ENCODE results near the gene LRSAM1.

LRSAM1 gene

GRCh38 chr9:127494304-127494702 is 43.0 kb downstream of the LRSAM1 start:
- Histone ChIP-seq H3K4me3 (ENCODE audit: low read depth in 1 of 5, low read length in 5 of 5) (no peak overlapping the region), H3K27ac (ENCODE audit: low read depth, low read length) (no peak overlapping the region), H3K36me3 (ENCODE audit: control insufficient read depth in 5 of 5, insufficient read depth in 5 of 5, low read length in 5 of 5) (peaks cover 0 to 85% (median 70%) of the 10 kb centered on the region in 5 donors), H3K9me3 (ENCODE audit: control insufficient read depth in 5 of 5, low read length in 5 of 5) (no peaks in the 10 kb centered on the region), H3K4me1 (ENCODE audit: control insufficient read depth in 5 of 5, insufficient read depth in 5 of 5, low read length in 5 of 5) (peaks cover 0 to 9% (median 6%) of the 10 kb centered on the region in 5 donors), H3K9ac (ENCODE audit: low read length in 5 of 5) (no peak overlapping the region), H3K27me3 (ENCODE audit: control insufficient read depth in 5 of 5, insufficient read depth in 4 of 5, low read length in 5 of 5) (no peaks in the 10 kb centered on the region)

GRCh38 chr9:127495884-127496555 is 44.7 kb downstream of the LRSAM1 start:
- H3K27me3 ChIP-seq (ENCODE audit: control insufficient read depth in 5 of 5, insufficient read depth in 4 of 5, low read length in 5 of 5) = no peaks in the 10 kb centered on the region
- peaks cover 0 to 9% (median 6%) of the 10 kb centered on the region in 5 donors for H3K4me1 ChIP-seq (ENCODE audit: control insufficient read depth in 5 of 5, insufficient read depth in 5 of 5, low read length in 5 of 5)
- H3K27ac ChIP-seq (ENCODE audit: low read depth, low read length) = no peak overlapping the region
- H3K36me3 ChIP-seq (ENCODE audit: control insufficient read depth in 5 of 5, insufficient read depth in 5 of 5, low read length in 5 of 5) = peaks cover 0 to 75% (median 58%) of the 10 kb centered on the region in 5 donors
- no peak overlapping the region for H3K9ac ChIP-seq (ENCODE audit: low read length in 5 of 5)
- H3K9me3 ChIP-seq (ENCODE audit: control insufficient read depth in 5 of 5, low read length in 5 of 5) = no peaks in the 10 kb centered on the region
- H3K4me3 ChIP-seq (ENCODE audit: low read depth in 1 of 5, low read length in 5 of 5) = no peak overlapping the region

GRCh38 chr9:127496974-127497373 is 45.7 kb downstream of the LRSAM1 start:
- no peaks in the 10 kb centered on the region for H3K9me3 ChIP-seq (ENCODE audit: control insufficient read depth in 5 of 5, low read length in 5 of 5)
- H3K4me1 ChIP-seq (ENCODE audit: control insufficient read depth in 5 of 5, insufficient read depth in 5 of 5, low read length in 5 of 5) = peaks cover 0 to 9% (median 6%) of the 10 kb centered on the region in 5 donors
- H3K9ac ChIP-seq (ENCODE audit: low read length in 5 of 5) = no peak overlapping the region
- H3K27ac ChIP-seq (ENCODE audit: low read depth, low read length) = no peak overlapping the region
- peaks cover 0 to 69% (median 51%) of the 10 kb centered on the region in 5 donors for H3K36me3 ChIP-seq (ENCODE audit: control insufficient read depth in 5 of 5, insufficient read depth in 5 of 5, low read length in 5 of 5)
- no peak overlapping the region for H3K4me3 ChIP-seq (ENCODE audit: low read depth in 1 of 5, low read length in 5 of 5)
- H3K27me3 ChIP-seq (ENCODE audit: control insufficient read depth in 5 of 5, insufficient read depth in 4 of 5, low read length in 5 of 5) = no peaks in the 10 kb centered on the region

- no peak overlapping the region for H3K4me3 ChIP-seq (ENCODE audit: low read depth in 1 of 5, low read length in 5 of 5)
- no peak overlapping the region for H3K9ac ChIP-seq (ENCODE audit: low read length in 5 of 5)
- H3K36me3 ChIP-seq (ENCODE audit: control insufficient read depth in 5 of 5, insufficient read depth in 5 of 5, low read length in 5 of 5) = peaks cover 0 to 64% (median 45%) of the 10 kb centered on the region in 5 donors
- H3K4me1 ChIP-seq (ENCODE audit: control insufficient read depth in 5 of 5, insufficient read depth in 5 of 5, low read length in 5 of 5) = peaks cover 0 to 9% (median 6%) of the 10 kb centered on the region in 5 donors
- no peaks in the 10 kb centered on the region for H3K27me3 ChIP-seq (ENCODE audit: control insufficient read depth in 5 of 5, insufficient read depth in 4 of 5, low read length in 5 of 5)
- H3K9me3 ChIP-seq (ENCODE audit: control insufficient read depth in 5 of 5, low read length in 5 of 5) = no peaks in the 10 kb centered on the region
- no peak overlapping the region for H3K27ac ChIP-seq (ENCODE audit: low read depth, low read length)
These were observed 46.5 kb downstream of the LRSAM1 start for GRCh38 chr9:127497656-127498290.

GRCh38 chr9:127498298-127498697 is 47.0 kb downstream of the LRSAM1 start:
- Histone ChIP-seq H3K4me3 (ENCODE audit: low read depth in 1 of 5, low read length in 5 of 5) (no peak overlapping the region), H3K27me3 (ENCODE audit: control insufficient read depth in 5 of 5, insufficient read depth in 4 of 5, low read length in 5 of 5) (no peaks in the 10 kb centered on the region), H3K36me3 (ENCODE audit: control insufficient read depth in 5 of 5, insufficient read depth in 5 of 5, low read length in 5 of 5) (peaks cover 0 to 64% (median 48%) of the 10 kb centered on the region in 5 donors), H3K27ac (ENCODE audit: low read depth, low read length) (no peak overlapping the region), H3K4me1 (ENCODE audit: control insufficient read depth in 5 of 5, insufficient read depth in 5 of 5, low read length in 5 of 5) (peaks cover 0 to 9% (median 6%) of the 10 kb centered on the region in 5 donors), H3K9me3 (ENCODE audit: control insufficient read depth in 5 of 5, low read length in 5 of 5) (no peaks in the 10 kb centered on the region), H3K9ac (ENCODE audit: low read length in 5 of 5) (no peak overlapping the region)

GRCh38 chr9:127500399-127500798 is 49.1 kb downstream of the LRSAM1 start:
- H3K4me3 ChIP-seq (ENCODE audit: low read depth in 1 of 5, low read length in 5 of 5) = no peak overlapping the region
- no peak overlapping the region for H3K27ac ChIP-seq (ENCODE audit: low read depth, low read length)
- H3K36me3 ChIP-seq (ENCODE audit: control insufficient read depth in 5 of 5, insufficient read depth in 5 of 5, low read length in 5 of 5) = peaks cover 0 to 63% (median 45%) of the 10 kb centered on the region in 5 donors
- H3K4me1 ChIP-seq (ENCODE audit: control insufficient read depth in 5 of 5, insufficient read depth in 5 of 5, low read length in 5 of 5) = peaks cover 0 to 6% (median 2%) of the 10 kb centered on the region in 5 donors
- H3K9ac ChIP-seq (ENCODE audit: low read length in 5 of 5) = no peak overlapping the region
- H3K9me3 ChIP-seq (ENCODE audit: control insufficient read depth in 5 of 5, low read length in 5 of 5) = no peaks in the 10 kb centered on the region
- H3K27me3 ChIP-seq (ENCODE audit: control insufficient read depth in 5 of 5, insufficient read depth in 4 of 5, low read length in 5 of 5) = no peaks in the 10 kb centered on the region

GRCh38 chr9:127500862-127501261 is 49.6 kb downstream of the LRSAM1 start:
- H3K4me1 ChIP-seq (ENCODE audit: control insufficient read depth in 5 of 5, insufficient read depth in 5 of 5, low read length in 5 of 5) = peaks cover 0 to 1% (median 0%) of the 10 kb centered on the region in 5 donors
- H3K27me3 ChIP-seq (ENCODE audit: control insufficient read depth in 5 of 5, insufficient read depth in 4 of 5, low read length in 5 of 5) = no peaks in the 10 kb centered on the region
- peaks cover 0 to 58% (median 41%) of the 10 kb centered on the region in 5 donors for H3K36me3 ChIP-seq (ENCODE audit: control insufficient read depth in 5 of 5, insufficient read depth in 5 of 5, low read length in 5 of 5)
- H3K27ac ChIP-seq (ENCODE audit: low read depth, low read length) = no peak overlapping the region
- H3K4me3 ChIP-seq (ENCODE audit: low read depth in 1 of 5, low read length in 5 of 5) = no peak overlapping the region
- H3K9ac ChIP-seq (ENCODE audit: low read length in 5 of 5) = no peak overlapping the region
- H3K9me3 ChIP-seq (ENCODE audit: control insufficient read depth in 5 of 5, low read length in 5 of 5) = no peaks in the 10 kb centered on the region

- Histone ChIP-seq H3K36me3 (ENCODE audit: control insufficient read depth in 5 of 5, insufficient read depth in 5 of 5, low read length in 5 of 5) (peaks cover 0 to 53% (median 37%) of the 10 kb centered on the region in 5 donors), H3K9ac (ENCODE audit: low read length in 5 of 5) (no peak overlapping the region), H3K27me3 (ENCODE audit: control insufficient read depth in 5 of 5, insufficient read depth in 4 of 5, low read length in 5 of 5) (no peaks in the 10 kb centered on the region), H3K27ac (ENCODE audit: low read depth, low read length) (no peak overlapping the region), H3K9me3 (ENCODE audit: control insufficient read depth in 5 of 5, low read length in 5 of 5) (no peaks in the 10 kb centered on the region), H3K4me1 (ENCODE audit: control insufficient read depth in 5 of 5, insufficient read depth in 5 of 5, low read length in 5 of 5) (no peaks in the 10 kb centered on the region), H3K4me3 (ENCODE audit: low read depth in 1 of 5, low read length in 5 of 5) (no peak overlapping the region)
These were observed 50.6 kb downstream of the LRSAM1 start for GRCh38 chr9:127501821-127502343.

- Histone ChIP-seq H3K27me3 (ENCODE audit: control insufficient read depth in 5 of 5, insufficient read depth in 4 of 5, low read length in 5 of 5) (no peaks in the 10 kb centered on the region), H3K4me1 (ENCODE audit: control insufficient read depth in 5 of 5, insufficient read depth in 5 of 5, low read length in 5 of 5) (no peaks in the 10 kb centered on the region), H3K9me3 (ENCODE audit: control insufficient read depth in 5 of 5, low read length in 5 of 5) (no peaks in the 10 kb centered on the region), H3K4me3 (ENCODE audit: low read depth in 1 of 5, low read length in 5 of 5) (no peak overlapping the region), H3K9ac (ENCODE audit: low read length in 5 of 5) (no peak overlapping the region), H3K36me3 (ENCODE audit: control insufficient read depth in 5 of 5, insufficient read depth in 5 of 5, low read length in 5 of 5) (peaks cover 0 to 53% (median 36%) of the 10 kb centered on the region in 5 donors), H3K27ac (ENCODE audit: low read depth, low read length) (no peak overlapping the region)
These were observed 51.5 kb downstream of the LRSAM1 start for GRCh38 chr9:127502706-127503378.

Measured in subcutaneous abdominal adipose tissue (tissue), 5 donors.